Raji (cell line): ENCODE results near the gene LPCAT1.

Experiments
- POLR2A ChIP-seq: IDR thresholded peaks from 2 replicates; pipeline ENCODE4 v1.6.1; 2011; ENCODE audit warnings: low read depth, low read length, control low read depth; ENCODE audit not compliant: insufficient read depth

LPCAT1 gene

DNA sequence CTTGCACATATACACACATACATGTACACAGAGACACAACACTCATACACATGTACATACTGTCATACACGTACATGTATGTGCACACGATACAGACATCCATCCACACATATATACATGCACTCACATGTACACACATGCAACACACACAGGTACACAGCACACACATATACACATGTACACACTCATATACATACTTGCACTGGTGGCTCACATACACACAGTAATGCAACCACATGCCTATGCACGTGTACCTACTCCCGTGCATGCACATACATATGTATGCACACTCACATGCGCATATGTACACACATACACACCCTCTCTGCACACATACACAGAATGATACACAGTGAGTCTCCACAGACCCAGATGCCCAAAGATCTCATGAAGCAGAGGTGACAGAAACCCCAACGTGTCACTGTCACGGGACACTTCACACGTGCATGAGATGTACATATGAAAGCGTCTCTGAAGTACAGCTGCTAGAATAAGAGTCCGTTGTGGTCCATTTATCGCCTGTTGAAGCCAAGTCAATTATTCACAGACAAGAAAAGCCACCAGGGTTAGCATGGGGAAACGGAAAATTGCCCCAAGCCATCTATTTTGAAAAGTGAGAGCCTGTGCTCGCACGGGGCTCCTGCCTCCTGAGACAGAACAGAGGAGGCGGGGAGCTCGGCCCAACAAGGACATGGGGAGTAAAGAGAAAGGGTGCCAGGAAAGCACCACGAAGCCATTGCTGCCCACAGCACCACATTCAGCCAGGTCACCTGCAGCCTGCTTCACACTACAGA, 24.9 kb downstream of the LPCAT1 start:
- TF ChIP-seq POLR2A, result no peak

GRCh38 chr5:1497795-1498622, 25.8 kb downstream of the LPCAT1 start:
- no peak for TF ChIP-seq POLR2A

DNA sequence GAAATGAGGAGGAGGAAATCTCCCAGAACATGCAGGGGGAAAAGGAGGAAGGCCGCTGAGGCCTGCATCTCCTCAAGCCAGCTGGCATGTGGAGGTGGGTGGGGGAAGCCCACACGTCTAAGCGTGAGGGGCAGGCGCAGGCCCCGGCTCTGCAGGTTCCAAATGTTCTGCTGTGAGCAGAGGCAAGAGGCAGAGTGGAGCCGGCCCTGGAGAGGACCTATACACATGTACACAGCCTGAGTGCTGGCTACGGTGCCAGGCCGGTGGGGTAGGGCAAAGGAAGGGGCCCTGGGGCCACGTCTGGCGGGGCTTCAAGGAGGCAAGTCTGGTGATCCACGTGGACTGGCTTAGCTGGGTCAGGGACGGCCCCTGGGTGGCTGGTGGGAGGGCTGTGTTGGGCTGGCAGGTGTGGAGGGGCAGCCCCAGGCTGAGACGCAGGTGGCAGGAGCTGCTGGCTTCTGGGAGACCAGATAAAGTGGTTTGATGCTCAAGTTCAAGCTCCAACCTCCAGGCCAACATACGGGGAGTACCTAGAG, 26.4 kb downstream of the LPCAT1 start:
- no peak for TF ChIP-seq POLR2A

- no peak for TF ChIP-seq POLR2A
Measured at GRCh38 chr5:1495525-1495897, 28.2 kb downstream of the LPCAT1 start.

DNA sequence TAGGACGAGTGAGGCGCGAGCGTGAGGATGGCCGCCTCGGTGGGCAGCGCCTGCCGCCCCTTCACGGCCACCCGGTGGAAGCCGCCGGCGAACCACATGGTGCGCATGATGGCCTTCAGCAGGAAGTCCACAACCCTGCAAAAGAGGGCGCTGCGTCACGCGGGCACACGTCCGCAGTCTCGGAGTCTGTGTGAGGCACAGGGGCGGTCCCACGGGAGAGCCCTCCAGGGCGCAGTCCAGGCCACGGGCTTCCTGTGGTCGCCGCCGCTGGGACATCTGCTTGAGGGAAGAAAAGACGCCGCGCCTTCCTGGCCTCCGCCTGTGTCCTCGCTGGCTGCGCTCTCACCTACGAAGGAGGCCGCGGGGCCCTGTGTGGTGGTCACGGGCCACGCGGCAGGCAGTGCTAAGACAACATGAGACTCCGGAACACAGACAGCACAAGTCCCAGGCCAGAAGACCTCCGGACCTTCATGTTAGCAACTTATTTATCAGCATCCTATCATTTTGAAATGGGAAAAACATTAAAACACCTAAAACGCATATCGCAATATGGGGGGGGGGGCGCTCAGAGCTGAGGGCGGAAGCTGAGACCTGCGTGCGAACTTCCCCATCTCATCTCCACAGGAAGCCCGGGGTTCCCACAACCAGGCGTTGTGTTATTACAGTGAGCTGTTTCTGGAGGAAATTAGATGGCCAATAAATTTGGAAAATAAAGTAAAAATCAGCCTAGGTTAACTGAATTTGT, 28.8 kb downstream of the LPCAT1 start:
- TF ChIP-seq POLR2A, result no peak

- no peak for TF ChIP-seq POLR2A
Measured at GRCh38 chr5:1493941-1494340, 29.8 kb downstream of the LPCAT1 start.

- TF ChIP-seq POLR2A, result no peak
Measured at GRCh38 chr5:1493413-1493812, 30.3 kb downstream of the LPCAT1 start.

DNA sequence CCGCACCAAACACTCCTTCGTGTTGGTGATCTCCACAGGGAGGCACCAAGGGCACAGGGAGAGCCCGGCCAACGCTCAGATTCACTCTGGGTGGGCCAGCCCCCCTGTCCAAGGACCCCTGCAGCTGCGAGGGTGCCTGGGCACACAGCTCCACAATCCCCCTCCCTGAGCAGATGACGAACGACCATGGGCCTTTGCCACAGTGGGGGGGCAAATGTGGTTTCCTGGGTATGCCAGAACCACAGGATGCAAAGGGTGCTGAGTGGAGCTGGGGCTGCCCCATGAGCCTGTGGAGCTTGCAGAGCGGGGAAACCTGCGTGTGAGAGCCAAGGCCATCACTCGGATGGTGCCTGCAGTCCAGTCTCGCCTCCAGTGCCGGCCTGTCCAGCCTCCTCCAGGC, 31.0 kb downstream of the LPCAT1 start:
- TF ChIP-seq POLR2A, result no peak

- TF ChIP-seq POLR2A, result no peak
Measured at GRCh38 chr5:1490376-1490775, 33.4 kb downstream of the LPCAT1 start.

- no peak for TF ChIP-seq POLR2A
Measured at GRCh38 chr5:1489754-1490153, 34.0 kb downstream of the LPCAT1 start.

DNA sequence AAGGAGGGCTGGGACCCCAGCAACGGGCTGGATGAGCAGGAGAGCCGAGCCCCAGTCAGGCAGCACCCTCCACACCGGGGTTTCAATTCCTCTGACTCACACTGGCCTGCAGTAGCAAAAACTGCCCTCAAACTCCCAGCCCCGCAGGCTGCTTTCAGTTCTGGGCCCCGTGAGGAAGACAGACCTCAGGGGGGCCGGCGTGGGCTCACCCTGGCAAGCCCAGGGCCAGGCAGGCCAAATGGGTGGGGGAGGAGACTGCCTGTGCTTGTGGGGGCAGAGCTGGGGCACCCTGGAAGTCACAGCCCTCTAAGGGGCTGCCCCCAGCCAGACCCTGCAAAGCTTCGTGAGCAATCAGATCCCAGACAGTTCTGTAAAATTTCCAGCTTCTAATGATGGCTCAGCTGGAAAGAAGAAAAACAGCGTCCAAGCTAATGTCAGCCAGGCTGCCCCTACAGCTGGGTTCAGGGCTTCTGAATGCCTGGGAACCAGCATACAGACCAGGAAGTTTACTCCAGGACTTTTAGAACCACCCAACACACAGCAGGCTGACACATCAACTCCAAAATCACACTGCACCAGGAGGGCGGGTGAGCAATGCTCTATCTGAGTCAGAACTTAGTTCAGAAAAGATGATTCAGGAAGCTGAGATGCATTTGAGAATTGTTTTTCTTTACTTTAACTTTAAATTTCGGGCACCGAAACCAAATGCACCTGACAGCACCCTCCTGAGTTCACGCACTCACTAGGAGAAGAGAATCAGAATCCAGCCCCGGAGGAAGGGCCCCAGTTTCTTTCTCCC, 34.7 kb downstream of the LPCAT1 start:
- TF ChIP-seq POLR2A, result no peak

DNA sequence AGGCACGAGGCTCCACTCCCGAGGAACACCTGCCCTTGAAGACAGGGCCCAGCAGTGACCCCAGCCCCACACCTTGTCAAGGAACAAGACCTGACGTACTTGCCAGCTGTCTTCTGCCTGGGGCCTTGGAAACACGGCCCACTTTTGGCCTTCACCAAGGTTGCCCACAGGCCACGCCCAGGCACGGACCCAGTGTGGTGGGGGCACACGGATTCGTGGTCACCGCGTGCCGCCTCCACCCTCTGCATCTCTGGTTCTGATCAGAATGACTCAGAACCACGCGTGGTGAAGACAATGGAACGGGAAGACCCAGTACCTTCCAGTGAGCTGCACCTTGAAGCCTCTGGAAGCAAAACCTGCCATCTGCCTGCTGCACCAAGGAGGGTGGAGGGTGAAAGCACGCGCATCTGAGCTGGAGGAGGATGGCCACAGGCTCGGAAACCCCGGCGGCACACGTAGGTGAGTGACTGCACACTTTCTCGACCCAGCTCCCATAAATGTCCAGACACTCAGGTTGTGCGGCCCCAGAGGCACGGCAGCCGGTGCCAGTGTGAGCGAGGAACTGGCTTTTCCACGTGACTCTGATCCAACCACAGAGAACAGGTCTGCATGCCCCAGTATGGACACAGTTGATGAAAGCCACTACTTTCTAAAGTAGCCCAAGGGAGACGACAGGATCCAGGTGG, 36.5 kb downstream of the LPCAT1 start:
- no peak for TF ChIP-seq POLR2A

GRCh38 chr5:1486271-1486670, 37.5 kb downstream of the LPCAT1 start:
- TF ChIP-seq POLR2A, result no peak

GRCh38 chr5:1485579-1486118, 38.1 kb downstream of the LPCAT1 start:
- TF ChIP-seq POLR2A, result no peak
